SJCRH30 (cell line): Measurements from ENCODE around the gene NAA15. TPM values are rescaled to one million over a fixed set of nuclear protein-coding genes. Genes with fewer than 3 reads are reported as not detected.
A peak's percentile ranks its signal among the peaks of the same experiment; 100 is the strongest.
"Not testable (repeated sequence)": the region's sequence is repeated elsewhere in the genome, so short reads cannot be mapped to it uniquely, and the experiment has no call there.

Experiments used
- DNase-seq, 2 experiments: peaks; one replicate each; pipeline ENCODE4 v3.0.0-alpha.2; 2015 to 2020
- H3K27ac ChIP-seq: fragments of 250-450 bp; sonication (Bioruptor Pico); 2 replicates; pipeline ENCODE4 v1.5.1; 2020; ENCODE audit warnings: mild to moderate bottlenecking, moderate library complexity
- H3K27me3 ChIP-seq: fragments of 250-450 bp; sonication (Bioruptor Pico); 2 replicates; pipeline ENCODE4 v1.5.1; 2020; ENCODE audit warnings: mild to moderate bottlenecking, moderate library complexity
- H3K36me3 ChIP-seq: fragments of 250-450 bp; sonication (Bioruptor Pico); 2 replicates; pipeline ENCODE4 v1.5.1; 2020; ENCODE audit warnings: mild to moderate bottlenecking, moderate library complexity
- H3K4me1 ChIP-seq: fragments of 250-450 bp; sonication (Bioruptor Pico); 2 replicates; pipeline ENCODE4 v1.5.1; 2020; ENCODE audit warnings: mild to moderate bottlenecking, moderate library complexity
- H3K4me3 ChIP-seq: fragments of 250-450 bp; sonication (Bioruptor Pico); 2 replicates; pipeline ENCODE4 v1.5.1; 2020; ENCODE audit warnings: mild to moderate bottlenecking, moderate library complexity
- H3K9me3 ChIP-seq: fragments of 250-450 bp; sonication (Bioruptor Pico); replicated peaks from 2 replicates; pipeline ENCODE4 v1.5.1; 2020; ENCODE audit warnings: mild to moderate bottlenecking, moderate library complexity
- total RNA-seq: library from RNA; depleted of rRNA; stranded (reverse); fragments of >200 nt; shearing (Covaris generic); gene quantifications from 2 replicates; pipeline ENCODE4 v1.2.3, GENCODE V29; 2014; rRNA removed

Gene NAA15
- total RNA-seq: 80.3 and 82.0 TPM in 2 replicates

- Histone ChIP-seq H3K27ac (peak within 1 kb of the TSS; percentile 92), H3K36me3 (peaks cover 25% of the 10 kb centered on the region), H3K4me3 (peak within 1 kb of the TSS; percentile 90), H3K27me3 (no peaks in the 10 kb centered on the region), H3K9me3 (0 out of 2 replicates have a peak, but pooled peaks cover 3% of the 10 kb centered on the region), H3K4me1 (peaks cover 10% of the 10 kb centered on the region)
- peak; percentile 97 for DNase-seq
Measured at GRCh38 chr4:139301113-139301820, at the start of gene NAA15. NAA15 (plus strand) TSS chr4:139301505; CDS start chr4:139301778, 273 bp downstream.

GRCh38 chr4:139253046-139253445, 48.3 kb upstream of the NAA15 start:
- H3K4me1 ChIP-seq: peaks cover 7% of the 10 kb centered on the region
- H3K36me3 ChIP-seq: no peaks in the 10 kb centered on the region
- DNase-seq: no peak
- no peak overlapping the region for H3K4me3 ChIP-seq
- no peaks in the 10 kb centered on the region for H3K27me3 ChIP-seq
- H3K9me3 ChIP-seq: no peaks in the 10 kb centered on the region
- no peak overlapping the region for H3K27ac ChIP-seq

DNA sequence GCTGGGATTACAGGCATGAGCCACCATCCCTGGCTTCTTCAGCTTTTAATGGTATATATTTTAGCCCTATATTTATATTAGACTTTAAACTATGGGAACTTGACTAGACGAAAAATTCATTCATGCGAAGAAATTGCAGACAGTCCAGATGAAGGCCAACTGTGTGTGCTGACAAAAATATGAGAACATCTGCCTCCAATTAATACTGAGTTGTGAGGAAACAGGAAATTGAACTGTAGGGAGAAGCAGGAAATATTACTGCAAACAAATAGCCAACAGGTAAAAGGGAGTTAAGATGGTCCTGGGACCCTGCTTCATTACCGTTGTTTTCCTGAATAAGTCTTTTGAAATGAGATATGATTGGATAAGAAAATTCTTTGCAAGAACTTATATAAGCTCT, 47.6 kb upstream of the NAA15 start:
- Histone ChIP-seq H3K27me3 (no peaks in the 10 kb centered on the region), H3K27ac (no peak overlapping the region), H3K36me3 (no peaks in the 10 kb centered on the region), H3K4me3 (no peak overlapping the region), H3K9me3 (no peaks in the 10 kb centered on the region), H3K4me1 (peaks cover 7% of the 10 kb centered on the region)
- no peak for DNase-seq

- not testable (repeated sequence) for DNase-seq, H3K9me3 ChIP-seq, H3K4me1 ChIP-seq, H3K4me3 ChIP-seq, H3K27me3 ChIP-seq, H3K36me3 ChIP-seq, H3K27ac ChIP-seq
Measured at GRCh38 chr4:139255581-139255980, 45.7 kb upstream of the NAA15 start.

DNA sequence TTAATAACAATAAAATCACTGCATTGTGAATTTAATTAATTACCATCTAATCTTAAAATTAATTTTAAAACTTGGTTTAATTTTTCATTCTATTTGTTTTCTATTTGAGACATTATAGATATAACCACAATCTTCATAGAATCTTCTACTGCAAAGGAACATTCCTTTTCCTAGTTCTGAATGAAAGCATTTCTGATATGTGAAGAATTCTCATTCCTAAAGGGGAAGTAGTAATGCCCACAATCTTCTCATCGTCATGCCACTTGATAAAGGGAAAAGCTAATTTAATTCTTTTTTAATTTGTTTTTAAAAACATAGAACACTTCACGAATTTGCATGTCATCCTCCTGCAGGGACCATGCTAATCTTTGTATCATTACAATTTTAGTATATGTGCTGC, 45.0 kb upstream of the NAA15 start:
- Histone ChIP-seq H3K27ac (no peak overlapping the region), H3K4me3 (no peak overlapping the region), H3K36me3 (no peaks in the 10 kb centered on the region), H3K4me1 (peaks cover 7% of the 10 kb centered on the region), H3K27me3 (no peaks in the 10 kb centered on the region), H3K9me3 (no peaks in the 10 kb centered on the region)
- no peak for DNase-seq

DNA sequence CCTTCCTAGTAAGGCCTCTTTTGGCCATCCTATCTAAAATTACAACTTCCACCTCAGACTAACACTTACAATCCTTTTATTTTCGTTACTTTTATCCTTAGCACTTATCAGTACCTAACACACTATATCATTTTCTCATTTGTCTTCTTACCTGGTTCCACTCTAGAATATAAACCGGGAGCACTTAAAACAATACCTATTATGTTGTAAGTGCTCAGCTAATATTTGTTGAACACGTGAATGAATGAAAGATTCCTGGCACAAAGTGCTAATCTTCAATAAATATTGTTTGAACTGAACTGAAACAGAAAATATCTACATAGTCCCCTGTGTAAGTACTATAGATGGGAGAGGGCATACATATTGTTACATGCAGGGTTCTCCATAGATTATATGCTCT, 35.7 kb upstream of the NAA15 start:
- Histone ChIP-seq H3K4me1 (peaks cover 16% of the 10 kb centered on the region), H3K27ac (no peak overlapping the region), H3K36me3 (peaks cover 4% of the 10 kb centered on the region; the same call in 1 of the 2 replicates), H3K4me3 (peak overlapping the region; percentile 54; the same call in 1 of the 2 replicates), H3K27me3 (no peaks in the 10 kb centered on the region), H3K9me3 (no peaks in the 10 kb centered on the region)
- DNase-seq: no peak

DNA sequence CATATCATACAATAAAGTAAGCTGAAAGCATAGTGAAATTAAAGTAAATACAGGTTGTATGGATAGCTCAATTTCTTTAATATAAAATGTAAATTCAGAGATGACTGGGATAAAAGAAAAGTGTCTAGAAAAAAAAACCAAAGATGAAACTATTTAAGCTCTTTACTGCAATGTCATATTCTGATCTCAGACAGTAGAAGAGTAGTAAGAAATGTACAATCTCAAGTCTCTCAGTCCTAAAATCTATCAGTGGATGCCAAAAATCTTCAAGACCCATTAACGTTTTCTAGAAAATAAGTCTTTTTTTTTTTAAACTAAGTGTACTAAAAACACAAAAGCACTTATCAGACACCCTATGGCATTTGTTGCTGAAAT, 35.1 kb upstream of the NAA15 start:
- H3K27me3 ChIP-seq: no peaks in the 10 kb centered on the region
- H3K36me3 ChIP-seq: peaks cover 4% of the 10 kb centered on the region; the same call in 1 of the 2 replicates
- peak overlapping the region; percentile 41 for H3K27ac ChIP-seq
- peak overlapping the region; percentile 54 for H3K4me3 ChIP-seq
- H3K4me1 ChIP-seq: peaks cover 16% of the 10 kb centered on the region
- DNase-seq: no peak
- H3K9me3 ChIP-seq: no peaks in the 10 kb centered on the region

DNA sequence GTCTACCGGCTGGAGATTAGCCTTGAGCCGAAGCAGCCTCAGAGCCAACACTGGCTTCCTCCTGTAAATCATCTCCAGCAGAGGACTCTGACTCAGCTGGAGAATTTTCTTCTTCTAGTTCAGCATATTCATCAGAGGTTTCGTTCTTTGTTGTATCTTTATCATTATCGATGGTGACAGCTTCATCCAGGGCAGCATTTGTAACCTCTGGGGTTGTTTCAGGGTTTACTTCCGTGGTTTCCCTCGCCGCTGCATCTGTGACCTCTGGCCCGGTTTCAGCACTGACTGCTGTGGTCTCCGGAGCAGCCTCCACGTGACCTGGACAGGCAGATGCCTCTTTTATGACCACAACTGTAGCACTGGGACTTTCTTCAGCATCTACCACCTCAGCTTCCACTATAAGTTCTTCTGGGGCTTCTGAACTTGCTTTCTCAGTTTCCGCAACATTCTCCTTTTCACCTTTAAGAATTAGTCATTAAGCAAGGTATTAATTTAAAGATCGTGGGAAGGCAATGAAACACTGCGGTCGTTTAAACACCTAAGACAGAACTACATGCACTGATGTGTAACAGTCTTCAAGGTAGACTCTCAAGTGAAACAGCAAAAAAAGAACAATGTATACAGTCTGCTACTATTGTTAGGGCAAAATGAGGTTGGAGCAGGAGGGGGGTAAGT, 34.6 kb upstream of the NAA15 start:
- peaks cover 16% of the 10 kb centered on the region for H3K4me1 ChIP-seq
- H3K27me3 ChIP-seq: no peaks in the 10 kb centered on the region
- peak overlapping the region; percentile 41 for H3K27ac ChIP-seq
- peak; percentile 67 to 69 for DNase-seq
- H3K36me3 ChIP-seq: peaks cover 4% of the 10 kb centered on the region; the same call in 1 of the 2 replicates
- no peaks in the 10 kb centered on the region for H3K9me3 ChIP-seq
- peak overlapping the region; percentile 54 for H3K4me3 ChIP-seq

DNA sequence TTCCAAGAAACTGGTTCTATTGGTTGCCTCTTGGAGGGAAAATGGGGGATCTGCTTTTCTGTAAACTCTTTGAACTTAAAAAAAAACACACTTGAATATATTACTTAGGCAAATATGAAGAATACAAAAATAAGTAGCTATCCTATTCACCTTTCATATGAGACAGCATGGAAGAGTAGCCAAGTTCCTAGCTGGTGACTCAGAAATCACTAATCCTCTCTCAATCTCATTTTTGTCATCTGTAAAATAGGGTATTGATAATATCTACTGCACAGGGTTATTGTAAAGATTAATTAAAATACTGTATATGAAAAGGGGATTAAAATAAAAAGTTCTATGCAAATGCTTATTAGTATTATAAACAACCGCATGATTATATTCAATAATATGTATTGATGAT, 34.0 kb upstream of the NAA15 start:
- H3K36me3 ChIP-seq: peaks cover 4% of the 10 kb centered on the region; the same call in 1 of the 2 replicates
- H3K9me3 ChIP-seq: no peaks in the 10 kb centered on the region
- peak overlapping the region; percentile 54 for H3K4me3 ChIP-seq
- no peak for DNase-seq
- H3K27ac ChIP-seq: peak overlapping the region; percentile 41; the same call in 1 of the 2 replicates
- H3K27me3 ChIP-seq: no peaks in the 10 kb centered on the region
- peaks cover 16% of the 10 kb centered on the region for H3K4me1 ChIP-seq

DNA sequence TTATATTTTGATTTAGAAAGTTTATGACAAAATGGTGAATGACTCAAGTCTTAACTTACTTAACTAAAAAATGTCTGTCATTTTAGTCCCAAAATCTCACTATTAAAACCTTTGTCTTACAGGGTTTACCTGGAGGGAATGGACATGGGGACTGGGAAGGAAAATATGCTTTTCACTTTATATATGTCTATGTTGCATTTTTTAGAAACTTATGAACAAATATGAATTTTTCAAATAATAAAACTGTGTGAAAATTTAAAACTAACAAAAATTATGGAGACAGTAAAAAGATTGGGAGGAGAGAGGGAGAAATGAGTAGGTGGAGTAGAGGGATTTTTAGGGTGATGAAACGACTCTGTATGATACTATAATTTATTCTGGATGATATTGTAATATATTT, 27.5 kb upstream of the NAA15 start:
- H3K4me1 ChIP-seq: no peaks in the 10 kb centered on the region
- H3K4me3 ChIP-seq: no peak overlapping the region
- H3K36me3 ChIP-seq: 0 out of 2 replicates have a peak, but pooled peaks cover 4% of the 10 kb centered on the region
- DNase-seq: no peak
- H3K27me3 ChIP-seq: no peaks in the 10 kb centered on the region
- no peaks in the 10 kb centered on the region for H3K9me3 ChIP-seq
- no peak overlapping the region for H3K27ac ChIP-seq

GRCh38 chr4:139274790-139275189, 26.5 kb upstream of the NAA15 start:
- Histone ChIP-seq H3K27me3 (no peaks in the 10 kb centered on the region), H3K36me3 (0 out of 2 replicates have a peak, but pooled peaks cover 4% of the 10 kb centered on the region), H3K9me3 (no peaks in the 10 kb centered on the region), H3K27ac (no peak overlapping the region), H3K4me3 (no peak overlapping the region), H3K4me1 (no peaks in the 10 kb centered on the region)
- DNase-seq: no peak

GRCh38 chr4:139275281-139275735, 26.0 kb upstream of the NAA15 start:
- DNase-seq: no peak
- Histone ChIP-seq H3K9me3 (no peaks in the 10 kb centered on the region), H3K4me3 (no peak overlapping the region), H3K36me3 (0 out of 2 replicates have a peak, but pooled peaks cover 4% of the 10 kb centered on the region), H3K27me3 (no peaks in the 10 kb centered on the region), H3K27ac (no peak overlapping the region), H3K4me1 (no peaks in the 10 kb centered on the region)

GRCh38 chr4:139278485-139278884, 22.8 kb upstream of the NAA15 start:
- Histone ChIP-seq H3K27ac (no peak overlapping the region), H3K9me3 (no peaks in the 10 kb centered on the region), H3K27me3 (no peaks in the 10 kb centered on the region), H3K4me3 (no peak overlapping the region), H3K4me1 (peaks cover 10% of the 10 kb centered on the region), H3K36me3 (0 out of 2 replicates have a peak, but pooled peaks cover 4% of the 10 kb centered on the region)
- no peak for DNase-seq

DNA sequence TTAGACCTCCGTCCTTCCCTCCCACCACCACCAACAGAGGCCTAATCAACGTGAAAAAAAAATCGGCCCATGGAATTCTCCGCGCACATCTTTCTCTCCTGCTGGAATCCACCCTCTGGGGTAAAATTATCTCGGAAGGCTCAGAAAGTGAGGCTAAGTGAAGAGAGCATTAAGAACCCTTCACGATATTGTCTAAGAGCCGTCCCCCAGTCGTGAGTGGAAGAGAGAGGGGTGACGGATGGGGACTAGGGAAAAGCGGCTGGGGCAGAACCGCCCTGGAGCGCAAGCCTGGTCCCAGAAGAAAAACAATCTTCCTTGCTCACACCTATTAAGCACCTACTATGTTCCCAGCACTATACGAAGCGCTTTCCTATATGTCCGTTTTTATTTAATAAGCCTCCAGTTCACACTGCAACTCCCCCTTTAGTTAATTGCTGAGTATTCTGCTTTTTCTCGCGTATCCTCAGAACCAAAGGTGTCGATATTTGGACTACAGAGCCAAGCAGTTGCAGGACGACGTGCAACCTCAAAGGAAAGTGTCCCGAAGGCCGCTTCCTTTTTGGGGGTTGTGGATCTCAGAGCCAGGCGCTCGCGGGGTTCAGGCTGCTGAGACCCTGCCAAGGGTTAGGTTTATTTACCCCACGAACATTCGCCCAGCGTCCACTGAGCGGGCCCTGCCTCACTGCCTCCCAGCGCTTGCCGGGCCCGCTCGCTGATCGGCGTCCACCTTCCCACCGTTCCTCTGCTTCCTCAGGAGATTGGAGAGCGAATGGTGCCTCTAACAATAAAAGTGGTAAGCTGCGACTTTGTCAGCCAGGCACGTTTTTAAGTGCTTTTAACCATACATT, 22.2 kb upstream of the NAA15 start:
- DNase-seq: peak; percentile 7 to 19
- no peaks in the 10 kb centered on the region for H3K27me3 ChIP-seq
- H3K4me1 ChIP-seq: peaks cover 10% of the 10 kb centered on the region
- no peaks in the 10 kb centered on the region for H3K9me3 ChIP-seq
- no peaks in the 10 kb centered on the region for H3K36me3 ChIP-seq
- peak overlapping the region; percentile 63 for H3K4me3 ChIP-seq
- peak overlapping the region; percentile 19; the same call in 1 of the 2 replicates for H3K27ac ChIP-seq
